Mesodermal cell (in vitro differentiated cells): Measurements from ENCODE around the gene RPS17.

Source experiments
- H3K27ac ChIP-seq: 2 replicates; pipeline ENCODE4 v1.7.0; 2013; ENCODE audit warnings: mild to moderate bottlenecking, low read depth, low read length, moderate library complexity; ENCODE audit not compliant: severe bottlenecking
- H3K36me3 ChIP-seq: 2 replicates; pipeline ENCODE4 v1.7.1; 2013; ENCODE audit warnings: mild to moderate bottlenecking, low read length, moderate library complexity; ENCODE audit not compliant: control insufficient read depth, insufficient read depth
- H3K4me1 ChIP-seq: one replicate; pipeline ENCODE4 v1.7.1; 2013; ENCODE audit warnings: mild to moderate bottlenecking, low read length; ENCODE audit not compliant: insufficient read depth, control insufficient read depth, poor library complexity, severe bottlenecking
- H3K4me3 ChIP-seq: 2 replicates; pipeline ENCODE4 v1.7.0; 2013; ENCODE audit warnings: low read length, control low read depth, mild to moderate bottlenecking; ENCODE audit not compliant: insufficient read depth, poor library complexity, severe bottlenecking; ENCODE audit errors: extremely low read depth
- H3K9me3 ChIP-seq: 2 replicates; pipeline ENCODE4 v1.7.1; 2013; ENCODE audit warnings: mild to moderate bottlenecking, low read length, moderate library complexity; ENCODE audit not compliant: control insufficient read depth
- WGBS, 2 experiments: methylation state at CpG; one replicate each; pipeline ENCODE4 v1.1.5; 2013; ENCODE audit warnings: missing lambda C conversion rate in 2 of 2; ENCODE audit not compliant: insufficient coverage in 2 of 2; 5-methylcytosine and 5-hydroxymethylcytosine counted together

Gene RPS17

GRCh38 chr15:82568986-82569385, 28.7 kb upstream of the RPS17 start:
- Histone ChIP-seq H3K9me3 (no peaks in the 10 kb centered on the region), H3K27ac (no peak overlapping the region), H3K4me3 (no peak overlapping the region), H3K4me1 (peaks cover 21% of the 10 kb centered on the region), H3K36me3 (no peaks in the 10 kb centered on the region)
- 80 to 84% methylated on average over 4 of the region's 5 CpGs for WGBS, 2 experiments

DNA sequence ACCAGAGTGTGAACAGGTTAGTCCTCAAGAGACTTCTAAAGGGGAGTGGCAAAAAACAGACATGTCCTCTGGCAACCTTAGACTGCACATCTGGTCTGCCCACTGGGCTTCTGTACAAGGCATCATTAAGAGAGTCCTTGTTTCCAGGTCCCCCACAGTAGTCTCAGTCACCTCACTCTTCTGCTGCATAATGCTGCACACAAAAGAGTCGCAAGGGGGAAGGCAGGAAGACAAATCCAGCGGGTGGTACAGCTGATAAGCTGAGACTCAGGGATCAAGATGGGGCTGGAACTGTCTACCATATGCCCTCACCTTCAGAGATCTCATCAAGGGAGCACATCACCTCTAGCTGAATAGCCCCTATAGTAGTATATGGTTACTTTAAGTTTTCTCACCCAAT, 27.4 kb upstream of the RPS17 start:
- Histone ChIP-seq H3K9me3 (no peaks in the 10 kb centered on the region), H3K4me1 (peaks cover 21% of the 10 kb centered on the region), H3K27ac (no peak overlapping the region), H3K4me3 (no peak overlapping the region), H3K36me3 (no peaks in the 10 kb centered on the region)
- 100% methylated on average over 1 to 2 of the region's 2 CpGs for WGBS, 2 experiments

GRCh38 chr15:82566690-82567089, 26.4 kb upstream of the RPS17 start:
- no peaks in the 10 kb centered on the region for H3K9me3 ChIP-seq
- 100% methylated on average over 1 of the region's 1 CpG; no CpG with 5 or more reads in 1 of the 2 experiments for WGBS, 2 experiments
- H3K4me3 ChIP-seq, result no peak overlapping the region
- peaks cover 18% of the 10 kb centered on the region for H3K4me1 ChIP-seq
- no peak overlapping the region for H3K27ac ChIP-seq
- H3K36me3 ChIP-seq, result no peaks in the 10 kb centered on the region

DNA sequence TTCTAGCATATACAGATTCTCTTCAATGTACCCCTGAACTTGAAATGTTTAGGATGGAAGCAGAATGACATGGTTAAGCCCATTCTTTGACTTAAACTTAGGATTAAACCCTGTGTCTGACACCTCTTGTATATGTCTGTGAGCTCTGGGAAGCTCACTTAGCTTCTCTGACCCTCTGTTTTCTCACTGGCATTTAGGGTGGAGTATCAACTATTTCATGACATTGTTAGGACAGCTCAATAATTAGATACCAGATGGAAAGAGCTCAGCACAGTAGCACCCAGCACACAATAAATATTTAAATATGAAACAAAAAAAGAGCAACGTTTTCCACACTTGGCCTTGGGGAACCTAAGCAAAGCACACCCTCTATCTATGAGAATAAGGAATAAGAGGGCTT, 18.2 kb upstream of the RPS17 start:
- WGBS, 2 experiments, result no CpG with 5 or more reads among the region's 1 CpG
- H3K36me3 ChIP-seq, result no peaks in the 10 kb centered on the region
- no peaks in the 10 kb centered on the region for H3K4me1 ChIP-seq
- H3K9me3 ChIP-seq, result no peaks in the 10 kb centered on the region
- no peak overlapping the region for H3K4me3 ChIP-seq
- no peak overlapping the region for H3K27ac ChIP-seq

DNA sequence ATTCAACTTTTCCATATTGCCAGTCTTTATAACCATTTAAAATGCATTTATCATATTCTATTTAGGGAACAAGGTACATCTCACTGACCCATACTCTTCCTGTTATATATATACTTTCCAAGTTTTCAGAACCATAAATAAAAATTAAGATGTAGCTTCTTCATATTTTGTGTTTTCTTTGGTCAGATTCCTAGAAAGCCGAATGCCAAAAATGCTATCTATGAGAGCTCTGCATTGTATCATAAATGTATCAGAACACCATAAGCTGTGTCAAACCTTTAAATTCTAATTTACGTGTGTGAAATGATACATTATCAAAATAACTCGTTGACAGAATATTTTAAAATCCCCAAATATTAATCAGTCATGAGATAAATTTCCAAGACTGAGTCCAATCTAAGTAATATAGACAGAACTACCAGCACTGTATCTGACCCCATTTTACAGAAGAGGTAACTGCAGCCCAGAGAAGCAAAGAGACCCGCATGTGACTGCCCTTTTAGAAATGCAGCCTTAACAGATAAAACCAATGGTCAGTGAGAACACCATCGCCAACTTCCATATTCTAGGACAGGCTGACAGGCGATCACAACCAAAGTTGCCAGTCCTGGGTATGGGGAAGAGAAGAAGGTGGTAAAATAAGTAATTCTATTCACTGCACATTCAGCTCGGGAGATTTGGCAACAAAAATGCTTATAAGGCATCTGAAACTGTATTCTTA, 16.2 kb upstream of the RPS17 start:
- H3K36me3 ChIP-seq, result no peaks in the 10 kb centered on the region
- no peak overlapping the region for H3K27ac ChIP-seq
- 89 to 100% methylated on average over 1 to 3 of the region's 7 CpGs for WGBS, 2 experiments
- H3K4me1 ChIP-seq, result no peaks in the 10 kb centered on the region
- no peak overlapping the region for H3K4me3 ChIP-seq
- H3K9me3 ChIP-seq, result no peaks in the 10 kb centered on the region

DNA sequence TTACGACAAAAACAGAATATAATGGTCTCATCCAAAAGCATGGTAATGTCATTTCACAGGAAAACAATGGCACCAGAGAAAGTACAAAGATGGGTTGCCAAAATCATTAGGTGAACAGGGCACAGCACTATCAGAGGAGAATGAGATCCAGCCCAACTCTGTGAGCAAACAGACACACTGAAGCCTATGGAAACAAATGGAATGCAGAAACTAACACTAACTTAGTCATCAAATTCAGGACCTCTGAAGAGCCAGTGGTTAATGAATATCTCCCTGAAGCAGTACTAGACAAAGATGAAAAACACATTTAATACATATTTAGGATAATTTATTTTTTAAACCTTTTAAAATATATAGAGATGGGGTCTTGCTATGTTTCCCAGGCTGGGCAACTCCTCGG, 14.6 kb upstream of the RPS17 start:
- H3K36me3 ChIP-seq, result no peaks in the 10 kb centered on the region
- H3K4me1 ChIP-seq, result no peaks in the 10 kb centered on the region
- H3K9me3 ChIP-seq, result no peaks in the 10 kb centered on the region
- no peak overlapping the region for H3K27ac ChIP-seq
- WGBS, 2 experiments, result 90 to 100% methylated on average over 1 to 2 of the region's 2 CpGs
- no peak overlapping the region for H3K4me3 ChIP-seq

DNA sequence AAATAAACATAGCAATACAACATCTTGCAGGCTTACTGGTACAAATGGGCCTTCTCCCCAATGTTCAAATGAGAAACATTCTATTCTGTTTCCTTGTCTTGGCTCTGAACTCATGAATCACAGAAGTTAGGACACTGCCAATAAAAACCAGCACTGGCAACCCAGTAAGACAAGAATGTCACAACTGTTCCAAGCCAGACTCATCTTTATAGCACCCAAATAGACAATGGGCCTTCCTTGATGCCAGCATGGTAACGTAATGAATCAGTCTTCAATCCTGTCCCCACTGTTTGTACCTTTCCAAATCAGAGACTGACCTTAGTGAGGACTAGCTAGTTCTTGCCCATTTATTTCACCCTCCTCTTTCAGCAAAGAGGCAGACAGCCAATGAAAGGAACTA, 14.1 kb upstream of the RPS17 start:
- Histone ChIP-seq H3K9me3 (no peaks in the 10 kb centered on the region), H3K36me3 (no peaks in the 10 kb centered on the region), H3K27ac (no peak overlapping the region), H3K4me3 (no peak overlapping the region), H3K4me1 (no peaks in the 10 kb centered on the region)
- 92 to 100% methylated on average over 1 of the region's 1 CpG for WGBS, 2 experiments

GRCh38 chr15:82553846-82554245, 13.6 kb upstream of the RPS17 start:
- H3K9me3 ChIP-seq, result no peaks in the 10 kb centered on the region
- no peak overlapping the region for H3K4me3 ChIP-seq
- no CpG with 5 or more reads among the region's 1 CpG for WGBS, 2 experiments
- no peaks in the 10 kb centered on the region for H3K36me3 ChIP-seq
- H3K27ac ChIP-seq, result no peak overlapping the region
- H3K4me1 ChIP-seq, result no peaks in the 10 kb centered on the region

DNA sequence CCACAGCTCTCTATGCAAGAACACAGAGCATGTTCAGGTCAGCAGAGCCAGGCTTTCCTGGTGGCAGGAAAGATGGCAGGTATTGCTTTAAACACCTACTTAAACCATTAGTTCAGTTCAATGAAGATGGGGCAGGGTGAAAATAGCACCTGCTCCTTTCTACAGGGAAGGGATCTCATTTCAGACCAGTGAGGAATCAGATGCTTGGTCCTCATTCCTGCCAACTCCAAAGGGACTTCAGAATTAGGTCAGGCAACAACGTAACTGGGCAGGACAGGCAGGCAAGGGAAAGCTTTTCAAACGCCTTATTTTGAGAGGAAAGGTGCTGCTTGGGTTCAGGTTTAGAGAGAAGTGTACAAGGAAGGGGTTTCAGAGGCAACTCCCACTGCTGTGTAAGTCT, 12.6 kb upstream of the RPS17 start:
- H3K4me3 ChIP-seq, result no peak overlapping the region
- H3K27ac ChIP-seq, result no peak overlapping the region
- H3K4me1 ChIP-seq, result no peaks in the 10 kb centered on the region
- WGBS, 2 experiments, result 88 to 93% methylated on average over 2 of the region's 2 CpGs
- H3K9me3 ChIP-seq, result no peaks in the 10 kb centered on the region
- no peaks in the 10 kb centered on the region for H3K36me3 ChIP-seq

GRCh38 chr15:82551646-82552247, 11.5 kb upstream of the RPS17 start:
- no peak overlapping the region for H3K4me3 ChIP-seq
- no peak overlapping the region for H3K27ac ChIP-seq
- 77 to 90% methylated on average over 3 of the region's 5 CpGs for WGBS, 2 experiments
- no peaks in the 10 kb centered on the region for H3K9me3 ChIP-seq
- H3K36me3 ChIP-seq, result no peaks in the 10 kb centered on the region
- H3K4me1 ChIP-seq, result no peaks in the 10 kb centered on the region

DNA sequence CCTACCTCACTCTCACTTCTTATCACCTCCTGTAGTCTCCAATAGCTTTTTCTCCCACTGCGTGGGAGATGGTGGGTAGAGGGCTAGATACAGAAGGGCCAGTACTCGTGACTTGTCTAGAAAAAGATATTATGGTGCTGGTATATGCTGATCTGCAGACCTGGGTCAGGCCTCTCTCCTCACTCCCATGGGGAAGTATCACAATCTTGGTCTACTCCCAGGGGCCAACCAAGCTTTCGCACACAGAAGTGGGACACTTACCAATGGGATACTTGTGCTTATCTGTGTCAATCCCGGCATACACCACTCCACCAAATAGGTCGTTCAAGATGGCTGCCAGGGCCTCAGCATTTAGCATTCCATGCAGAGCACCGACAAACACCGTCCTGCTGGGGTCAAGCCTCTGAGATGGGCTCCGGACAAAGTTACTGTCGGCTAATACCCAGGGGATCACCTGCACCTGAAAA, 9.0 kb upstream of the RPS17 start:
- Histone ChIP-seq H3K9me3 (no peaks in the 10 kb centered on the region), H3K36me3 (no peaks in the 10 kb centered on the region), H3K27ac (no peak overlapping the region), H3K4me3 (no peak overlapping the region), H3K4me1 (no peaks in the 10 kb centered on the region)
- WGBS, 2 experiments, result 89 to 93% methylated on average over 7 to 8 of the region's 9 CpGs
